DND-41 (cell line): Measurements from ENCODE around the gene UFC1.
A peak's percentile ranks its signal among the peaks of the same experiment; 100 is the strongest.

Experiments
- ATAC-seq: fragments of 200-7000 bp; cut with Tn5 transposase; 3 replicates; pipeline ENCODE4 v1.9.1; 2021; ENCODE audit warnings: low read depth; ENCODE audit not compliant: insufficient read depth
- DNase-seq: peaks from one replicate; pipeline ENCODE4 v3.0.0-alpha.2; 2020
- H2AFZ ChIP-seq: 2 replicates; pipeline ENCODE4 v1.6.0; 2012; ENCODE audit warnings: low read depth, low read length
- H3K27ac ChIP-seq: 2 replicates; pipeline ENCODE4 v1.5.1; 2012; ENCODE audit warnings: low read length, inconsistent platforms
- H3K27me3 ChIP-seq: fragments of 200-600 bp; sonication (generic); 2 replicates; pipeline ENCODE4 v1.6.0; 2012; ENCODE audit warnings: low read length, mild to moderate bottlenecking, inconsistent platforms; ENCODE audit not compliant: insufficient read depth, poor library complexity
- H3K36me3 ChIP-seq: 2 replicates; pipeline ENCODE4 v1.5.1; 2012; ENCODE audit warnings: low read length, inconsistent platforms; ENCODE audit not compliant: insufficient read depth
- H3K4me1 ChIP-seq: 2 replicates; pipeline ENCODE4 v1.5.1; 2012; ENCODE audit warnings: mild to moderate bottlenecking, low read length; ENCODE audit not compliant: insufficient read depth
- H3K4me2 ChIP-seq: 2 replicates; pipeline ENCODE4 v1.6.0; 2012; ENCODE audit warnings: mild to moderate bottlenecking, moderate library complexity, low read length, inconsistent platforms; ENCODE audit not compliant: insufficient read depth
- H3K4me3 ChIP-seq, 2 experiments: fragments of 200-600 bp in 1 of 2; shearing (Covaris generic) in 1 of 2; 2 replicates each; pipeline ENCODE4 v1.5.1; 2012 to 2016; ENCODE audit warnings: inconsistent platforms in 2 of 2, low read length in 2 of 2, mild to moderate bottlenecking in 2 of 2, low read depth in 1 of 2, moderate library complexity in 1 of 2
- H3K79me2 ChIP-seq: 2 replicates; pipeline ENCODE4 v1.6.0; 2012; ENCODE audit warnings: low read length, inconsistent platforms; ENCODE audit not compliant: insufficient read depth
- H3K9ac ChIP-seq: 2 replicates; pipeline ENCODE4 v1.6.0; 2012; ENCODE audit warnings: low read depth, mild to moderate bottlenecking, inconsistent platforms, low read length, moderate library complexity
- H3K9me3 ChIP-seq: 2 replicates; pipeline ENCODE4 v1.5.1; 2012; ENCODE audit warnings: low read length, moderate library complexity, mild to moderate bottlenecking, inconsistent platforms; ENCODE audit not compliant: insufficient read depth, severe bottlenecking
- H4K20me1 ChIP-seq: 2 replicates; pipeline ENCODE4 v1.6.0; 2012; ENCODE audit warnings: low read length; ENCODE audit not compliant: insufficient read depth
- CTCF ChIP-seq: IDR thresholded peaks from 2 replicates; pipeline ENCODE4 v1.5.1; 2012; ENCODE audit warnings: borderline replicate concordance, low read length, moderate library complexity, mild to moderate bottlenecking; ENCODE audit not compliant: poor library complexity, severe bottlenecking; ENCODE audit errors: extremely low read depth
- EZH2 ChIP-seq: IDR thresholded peaks from 3 replicates; pipeline ENCODE4 v1.6.1; 2012; ENCODE audit warnings: borderline replicate concordance, low read depth, mild to moderate bottlenecking, moderate library complexity, low read length, inconsistent platforms; ENCODE audit not compliant: severe bottlenecking

Gene UFC1

GRCh38 chr1:161128591-161129420 is 25.0 kb upstream of the UFC1 start:
- Histone ChIP-seq H3K79me2 (peaks cover 93% of the 10 kb centered on the region), H4K20me1 (peaks cover 6% of the 10 kb centered on the region), H2AFZ (no peak overlapping the region), H3K4me1 (peaks cover 45% of the 10 kb centered on the region), H3K27ac (no peak overlapping the region), H3K9ac (no peak overlapping the region), H3K27me3 (no peaks in the 10 kb centered on the region), H3K9me3 (no peaks in the 10 kb centered on the region), H3K4me2 (no peak overlapping the region), H3K36me3 (peaks cover 58% of the 10 kb centered on the region), H3K4me3 (no peak overlapping the region)
- DNase-seq: no peak
- ATAC-seq: no peak
- TF ChIP-seq CTCF: no peak
- no peak for TF ChIP-seq EZH2

- Histone ChIP-seq H3K79me2 (peaks cover 93% of the 10 kb centered on the region), H3K9me3 (no peaks in the 10 kb centered on the region), H3K4me2 (peak overlapping the region; percentile 69; the same call in 1 of the 2 replicates), H3K9ac (no peak overlapping the region; the same call in 1 of the 2 replicates), H3K4me3 (no peak overlapping the region), H3K4me1 (peaks cover 50% of the 10 kb centered on the region), H3K36me3 (peaks cover 44% of the 10 kb centered on the region), H3K27me3 (no peaks in the 10 kb centered on the region), H2AFZ (no peak overlapping the region), H4K20me1 (no peaks in the 10 kb centered on the region), H3K27ac (no peak overlapping the region)
- TF ChIP-seq EZH2: no peak
- no peak for TF ChIP-seq CTCF
- DNase-seq: no peak
- ATAC-seq: no peak
Measured at GRCh38 chr1:161130266-161130665, 23.5 kb upstream of the UFC1 start.

- Histone ChIP-seq H3K4me2 (peak overlapping the region; percentile 69), H2AFZ (peak overlapping the region; percentile 97), H3K4me3 (peak overlapping the region; percentile 64 to 77), H3K79me2 (peaks cover 84% of the 10 kb centered on the region), H3K27ac (peak overlapping the region; percentile 93), H3K36me3 (peaks cover 39% of the 10 kb centered on the region), H3K4me1 (peaks cover 50% of the 10 kb centered on the region), H4K20me1 (no peaks in the 10 kb centered on the region), H3K9me3 (no peaks in the 10 kb centered on the region), H3K27me3 (no peaks in the 10 kb centered on the region), H3K9ac (peak overlapping the region; percentile 82)
- TF ChIP-seq CTCF (no peak), EZH2 (no peak)
- ATAC-seq (peak; percentile 34; the same call in 2 of the 3 replicates), DNase-seq (no peak)
Measured at GRCh38 chr1:161131523-161132409, 22.0 kb upstream of the UFC1 start.
